ENCODE data around the gene CCDC91. TPM values are rescaled to one million over a fixed set of nuclear protein-coding genes. Genes with fewer than 3 reads are reported as not detected.

Gene CCDC91
- polyA plus RNA-seq, 3 donors, result 6.3 to 18.1 (median 15.6) TPM

DNA sequence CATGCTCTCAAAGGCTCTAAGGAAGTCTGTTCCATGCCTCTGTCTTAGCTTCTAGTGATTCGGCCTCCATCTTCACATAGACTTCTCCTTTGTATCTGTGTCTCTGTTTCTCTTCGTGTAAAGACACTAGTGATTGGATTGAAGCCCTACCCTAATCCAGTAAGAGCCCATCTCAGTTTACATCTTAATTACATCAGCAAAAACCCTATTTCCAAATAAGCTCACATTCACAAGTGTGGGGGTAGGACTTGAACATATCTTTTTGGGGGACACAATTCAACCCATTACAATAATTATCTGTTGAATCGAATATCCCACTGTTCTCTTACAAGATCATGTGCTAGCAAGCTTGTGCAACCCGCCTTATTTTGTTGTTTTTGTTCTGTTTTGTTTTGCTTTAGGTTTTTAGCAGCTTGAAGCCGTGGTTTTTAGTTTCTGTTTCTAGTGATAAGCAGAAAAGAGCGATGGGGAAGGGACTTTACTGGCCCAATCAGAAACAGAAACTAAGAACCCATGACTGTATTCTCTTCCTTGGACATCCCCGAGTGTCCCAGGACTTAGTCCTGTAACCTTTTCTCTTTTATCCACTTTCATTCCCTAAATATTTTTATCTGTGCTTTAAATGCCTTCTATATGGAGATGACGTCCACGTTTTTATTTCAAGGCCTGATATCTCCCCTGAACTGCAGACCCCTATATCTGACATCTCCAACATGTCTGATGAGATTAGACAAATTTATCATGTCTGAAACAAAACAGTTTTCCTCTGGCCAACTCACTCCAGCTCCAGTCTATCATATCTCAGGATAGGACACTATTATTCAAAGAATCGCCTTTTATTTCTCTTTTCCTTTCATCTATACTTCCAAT, 353.0 kb downstream of the CCDC91 start:
- no peaks in the 10 kb centered on the region for H4K20me1 ChIP-seq (ENCODE audit: insufficient read depth, low read length)
- no peak overlapping the region for H3K9ac ChIP-seq (ENCODE audit: insufficient read depth, low read length, poor library complexity, severe bottlenecking)
- Mint-ChIP-seq H3K4me1 (no peaks in the 10 kb centered on the region), H3K4me3 (peak overlapping the region in 1 of 2 donors; percentile 59), H3K9me3 (peaks cover 0 to 7% (median 3%) of the 10 kb centered on the region in 7 donors), H3K27ac (peak overlapping the region in 1 of 7 donors; percentile 59), H3K36me3 (no peaks in the 10 kb centered on the region), H3K27me3 (ENCODE audit: low read depth in 3 of 3) (no peaks in the 10 kb centered on the region)
- no peak overlapping the region for H3K4me2 ChIP-seq (replicated peaks; ENCODE audit: extremely low read depth, low read length, poor library complexity, severe bottlenecking)
- H3K9me3 ChIP-seq (replicated peaks in 1 of 2; ENCODE audit: control insufficient read depth in 1 of 2, insufficient read depth in 1 of 2, low read length in 2 of 2), result no peaks in the 10 kb centered on the region
- H3K36me3 ChIP-seq (replicated peaks in 1 of 2; ENCODE audit: control insufficient read depth in 1 of 2, insufficient read depth in 2 of 2, low read length in 2 of 2), result no peaks in the 10 kb centered on the region
- H3K4me1 ChIP-seq (ENCODE audit: control insufficient read depth in 1 of 2, insufficient read depth in 2 of 2, low read length in 2 of 2), result no peaks in the 10 kb centered on the region
- TF ChIP-seq, protein P1, sequence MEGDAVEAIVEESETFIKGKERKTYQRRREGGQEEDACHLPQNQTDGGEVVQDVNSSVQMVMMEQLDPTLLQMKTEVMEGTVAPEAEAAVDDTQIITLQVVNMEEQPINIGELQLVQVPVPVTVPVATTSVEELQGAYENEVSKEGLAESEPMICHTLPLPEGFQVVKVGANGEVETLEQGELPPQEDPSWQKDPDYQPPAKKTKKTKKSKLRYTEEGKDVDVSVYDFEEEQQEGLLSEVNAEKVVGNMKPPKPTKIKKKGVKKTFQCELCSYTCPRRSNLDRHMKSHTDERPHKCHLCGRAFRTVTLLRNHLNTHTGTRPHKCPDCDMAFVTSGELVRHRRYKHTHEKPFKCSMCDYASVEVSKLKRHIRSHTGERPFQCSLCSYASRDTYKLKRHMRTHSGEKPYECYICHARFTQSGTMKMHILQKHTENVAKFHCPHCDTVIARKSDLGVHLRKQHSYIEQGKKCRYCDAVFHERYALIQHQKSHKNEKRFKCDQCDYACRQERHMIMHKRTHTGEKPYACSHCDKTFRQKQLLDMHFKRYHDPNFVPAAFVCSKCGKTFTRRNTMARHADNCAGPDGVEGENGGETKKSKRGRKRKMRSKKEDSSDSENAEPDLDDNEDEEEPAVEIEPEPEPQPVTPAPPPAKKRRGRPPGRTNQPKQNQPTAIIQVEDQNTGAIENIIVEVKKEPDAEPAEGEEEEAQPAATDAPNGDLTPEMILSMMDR (IDR thresholded peaks at IDR 0.05), result no peak
- WGBS (ENCODE audit: insufficient coverage), result 93% methylated on average over 2 of the region's 10 CpGs
- no peak for DNase-seq
- H3K27ac ChIP-seq (ENCODE audit: low read depth in 1 of 2, low read length in 2 of 2), result peak overlapping the region in 1 of 2 donors; percentile 13
- H3K4me3 ChIP-seq (replicated peaks in 1 of 3; ENCODE audit: low read depth in 2 of 3, low read length in 3 of 3), result no peak overlapping the region
- no peak overlapping the region for H2AFZ ChIP-seq (ENCODE audit: insufficient read depth, low read depth, low read length, poor library complexity, severe bottlenecking)
- H3K79me2 ChIP-seq (ENCODE audit: insufficient read depth, low read length), result no peaks in the 10 kb centered on the region
- no peaks in the 10 kb centered on the region for H3K27me3 ChIP-seq (ENCODE audit: control insufficient read depth in 2 of 2, insufficient read depth in 2 of 2, low read length in 2 of 2)
- intact Hi-C loops (cut with micrococcal nuclease), result no loop called here

GRCh38 chr12:28550757-28551704, 360.8 kb downstream of the CCDC91 start:
- H3K27me3 Mint-ChIP-seq (ENCODE audit: low read depth in 3 of 3), result no peaks in the 10 kb centered on the region
- no peak for DNase-seq
- no CpG with 5 or more reads among the region's 4 CpGs for WGBS (ENCODE audit: insufficient coverage)
- no peaks in the 10 kb centered on the region for H3K9me3 Mint-ChIP-seq
- Histone ChIP-seq H2AFZ (ENCODE audit: insufficient read depth, low read depth, low read length, poor library complexity, severe bottlenecking) (no peak overlapping the region), H3K36me3 (replicated peaks in 1 of 2; ENCODE audit: control insufficient read depth in 1 of 2, insufficient read depth in 2 of 2, low read length in 2 of 2) (no peaks in the 10 kb centered on the region), H3K27ac (ENCODE audit: low read depth in 1 of 2, low read length in 2 of 2) (no peak overlapping the region), H3K4me1 (ENCODE audit: control insufficient read depth in 1 of 2, insufficient read depth in 2 of 2, low read length in 2 of 2) (no peaks in the 10 kb centered on the region), H4K20me1 (ENCODE audit: insufficient read depth, low read length) (no peaks in the 10 kb centered on the region), H3K27me3 (ENCODE audit: control insufficient read depth in 2 of 2, insufficient read depth in 2 of 2, low read length in 2 of 2) (no peaks in the 10 kb centered on the region), H3K9me3 (replicated peaks in 1 of 2; ENCODE audit: control insufficient read depth in 1 of 2, insufficient read depth in 1 of 2, low read length in 2 of 2) (no peaks in the 10 kb centered on the region), H3K4me2 (replicated peaks; ENCODE audit: extremely low read depth, low read length, poor library complexity, severe bottlenecking) (no peak overlapping the region), H3K9ac (ENCODE audit: insufficient read depth, low read length, poor library complexity, severe bottlenecking) (no peak overlapping the region), H3K79me2 (ENCODE audit: insufficient read depth, low read length) (no peaks in the 10 kb centered on the region), H3K4me3 (replicated peaks in 1 of 3; ENCODE audit: low read depth in 2 of 3, low read length in 3 of 3) (no peak overlapping the region)
- no peak overlapping the region for H3K4me3 Mint-ChIP-seq
- intact Hi-C loops (cut with micrococcal nuclease), result no loop called here
- TF ChIP-seq, protein P1 (IDR thresholded peaks at IDR 0.05), result no peak
- H3K36me3 Mint-ChIP-seq, result peaks cover 0 to 5% of the 10 kb centered on the region in 2 donors
- no peaks in the 10 kb centered on the region for H3K4me1 Mint-ChIP-seq
- H3K27ac Mint-ChIP-seq, result no peak overlapping the region

Data from CD14-positive monocyte (primary cell).